Endothelial cell of umbilical vein (primary cell): ENCODE measurements around the gene BAG1. TPM values are rescaled to one million over a fixed set of nuclear protein-coding genes. Genes with fewer than 3 reads are reported as not detected.
A peak's percentile ranks its signal among the peaks of the same experiment; 100 is the strongest.

ENCODE experiments used
- BruUV-seq: library from RNA; stranded (reverse); fragments of 400-500 nt; replicated peaks from 2 replicates; lab custom pipeline; 2021; lab: Mats Ljungman, UMichigan
- CTCF ChIA-PET: fragments of 300-600, 350-600 bp; sonication (Branson Sonifier 250); formaldehyde crosslinking; loops from one replicate; lab custom pipeline; 2021; ENCODE audit warnings: antibody characterized with exemption, inconsistent platforms; lab: Charles Lee
- POLR2A ChIA-PET: fragments of 300-600, 350-600 bp; sonication (Branson Sonifier 250); formaldehyde crosslinking; loops from one replicate; lab custom pipeline; 2021; ENCODE audit warnings: antibody characterized with exemption, inconsistent platforms; lab: Charles Lee
- DNase-seq: peaks from one replicate; pipeline ENCODE4 v3.0.0-alpha.2; 2011; ENCODE audit warnings: low read depth, low spot score
- FAIRE-seq: peaks from 2 replicates; lab custom pipeline; 2011; peaks lifted over from hg19 to GRCh38; lab: Jason Lieb, UNC
- H2AFZ ChIP-seq: 2 replicates; pipeline ENCODE4 v1.6.0; 2012; ENCODE audit warnings: low read depth, low read length, control low read depth, inconsistent platforms
- H3K27ac ChIP-seq: 2 replicates; pipeline ENCODE4 v1.5.1; 2011; ENCODE audit warnings: low read depth, mild to moderate bottlenecking, control low read depth, low read length, moderate library complexity; ENCODE audit not compliant: insufficient read depth
- H3K27me3 ChIP-seq, 2 experiments: 2 replicates each; pipeline versions ENCODE4 v1.6.0 to v1.6.1; 2011; ENCODE audit warnings: low read length in 2 of 2, mixed read lengths in 1 of 2; ENCODE audit not compliant: control insufficient read depth in 2 of 2, insufficient read depth in 2 of 2
- H3K36me3 ChIP-seq, 2 experiments: 2 replicates in 1 of 2; 3 replicates in 1 of 2; pipeline ENCODE4 v1.5.1; 2011; ENCODE audit warnings: low read length in 2 of 2, mild to moderate bottlenecking in 1 of 2, moderate library complexity in 1 of 2; ENCODE audit not compliant: control insufficient read depth in 2 of 2, insufficient read depth in 2 of 2; ENCODE audit errors: extremely low read depth in 1 of 2
- H3K4me1 ChIP-seq: 3 replicates; pipeline ENCODE4 v1.5.1; 2011; ENCODE audit warnings: mild to moderate bottlenecking, low read length; ENCODE audit not compliant: control insufficient read depth, insufficient read depth; ENCODE audit errors: extremely low read depth
- H3K4me2 ChIP-seq: 2 replicates; pipeline ENCODE4 v1.6.1; 2011; ENCODE audit warnings: low read length, control low read depth, mixed read lengths; ENCODE audit not compliant: insufficient read depth
- H3K4me3 ChIP-seq, 3 experiments: fragments of 200-600 bp in 1 of 3; sonication (generic), shearing (Covaris generic) in 1 of 3; replicated peaks in 1 of 3; 2 replicates each; pipeline ENCODE4 v1.5.1; 2011 to 2016; ENCODE audit warnings: control low read depth in 3 of 3, low read length in 3 of 3, mild to moderate bottlenecking in 2 of 3, inconsistent platforms in 1 of 3, low read depth in 1 of 3, moderate library complexity in 1 of 3; ENCODE audit not compliant: insufficient read depth in 1 of 3
- H3K79me2 ChIP-seq: 2 replicates; pipeline ENCODE4 v1.6.0; 2012; ENCODE audit warnings: low read length, inconsistent platforms; ENCODE audit not compliant: control insufficient read depth, insufficient read depth
- H3K9ac ChIP-seq: replicated peaks from 2 replicates; pipeline ENCODE3; 2011; ENCODE audit warnings: low read length, control low read depth; ENCODE audit not compliant: insufficient read depth; ENCODE audit errors: extremely low read depth
- H3K9me1 ChIP-seq: replicated peaks from 3 replicates; pipeline ENCODE4 v1.6.0; 2011; ENCODE audit warnings: mild to moderate bottlenecking, low read length; ENCODE audit not compliant: control insufficient read depth, insufficient read depth; ENCODE audit errors: extremely low read depth
- H3K9me3 ChIP-seq: replicated peaks from 2 replicates; pipeline ENCODE4 v1.5.1; 2012; ENCODE audit warnings: low read length, inconsistent platforms; ENCODE audit not compliant: control insufficient read depth, insufficient read depth
- H4K20me1 ChIP-seq: replicated peaks from 2 replicates; pipeline ENCODE3; 2011; ENCODE audit warnings: mild to moderate bottlenecking, low read length; ENCODE audit not compliant: control insufficient read depth, insufficient read depth; ENCODE audit errors: extremely low read depth
- EZH2 ChIP-seq: IDR thresholded peaks from 2 replicates; pipeline ENCODE4 v1.6.1; 2012; ENCODE audit warnings: borderline replicate concordance, low read depth, mild to moderate bottlenecking, moderate library complexity, low read length, inconsistent platforms; ENCODE audit not compliant: severe bottlenecking
- FOS ChIP-seq: IDR thresholded peaks from 2 replicates; pipeline ENCODE4 v1.6.1; 2011; ENCODE audit warnings: mild to moderate bottlenecking, low read length, moderate library complexity, borderline replicate concordance; ENCODE audit not compliant: insufficient read depth
- GATA2 ChIP-seq: IDR thresholded peaks from 2 replicates; pipeline ENCODE4 v1.7.0; 2011; ENCODE audit warnings: low read depth, mild to moderate bottlenecking, moderate library complexity, mixed read lengths, low read length; ENCODE audit not compliant: insufficient read length, insufficient read depth
- JUN ChIP-seq: IDR thresholded peaks from 2 replicates; pipeline ENCODE4 v1.6.1; 2011; ENCODE audit warnings: borderline replicate concordance, low read depth; ENCODE audit not compliant: insufficient read length, insufficient read depth
- MYC ChIP-seq: IDR thresholded peaks from one replicate; pipeline ENCODE4 v1.6.1; 2011; ENCODE audit warnings: mild to moderate bottlenecking, low read depth, low read length
- POLR2A ChIP-seq: IDR thresholded peaks from 2 replicates; pipeline ENCODE4 v1.6.1; 2012; ENCODE audit warnings: low read depth, mild to moderate bottlenecking, control low read depth, low read length
- POLR2AphosphoS5 ChIP-seq: IDR thresholded peaks from 2 replicates; pipeline ENCODE4 v1.6.1; 2012; ENCODE audit warnings: low read depth, mild to moderate bottlenecking, control low read depth, low read length, moderate library complexity; ENCODE audit not compliant: insufficient read depth
- dilution Hi-C: fragments of 300-500 bp; cut with MboI; formaldehyde crosslinking; loops from one replicate; pipeline ENCODE4 v1.15.0; 2019; ENCODE audit warnings: low sequenced_read_pairs; ENCODE audit not compliant: extremely low pct_ligation_motif_present
- intact Hi-C: fragments of 100-400 bp; cut with micrococcal nuclease; formaldehyde crosslinking; loops from one replicate; pipeline ENCODE4 v1.10.0; 2022
- polyA plus RNA-seq, 4 experiments: library from polyadenylated mRNA; depleted of rRNA in 3 of 4; stranded (reverse) in 3 of 4; unstranded in 1 of 4; fragments of >200 nt; gene quantifications; 2 replicates each; pipeline versions ENCODE4 v1.2.1 to v1.2.3, GENCODE V29; 2011 to 2012; ENCODE audit warnings: missing spikeins in 1 of 4
- total RNA-seq: library from RNA; stranded (reverse); gene quantifications from 2 replicates; pipeline ENCODE4 v1.2.3, GENCODE V29; 2021
- TF ChIP-seq, protein P1 (sequence below): IDR thresholded peaks from 2 replicates; pipeline ENCODE4 v1.6.1; 2011; ENCODE audit not compliant: insufficient read depth, insufficient read length
- TF ChIP-seq, protein P2 (sequence below), 2 donors: IDR thresholded peaks; 1 replicate in 1 of 2; 2 replicates in 1 of 2; pipeline ENCODE4 v1.5.1; 2011; ENCODE audit warnings: low read length in 2 of 2, mild to moderate bottlenecking in 2 of 2, moderate library complexity in 2 of 2, control low read depth in 1 of 2, inconsistent platforms in 1 of 2, low read depth in 1 of 2; ENCODE audit not compliant: insufficient read depth in 1 of 2; ENCODE audit errors: extremely low read depth in 1 of 2

The BAG1 gene
- total and polyA plus RNA-seq, 2 donors (not counting 3 experiments of a cell fraction or from before 2014, with no cell fraction given): 44.6 to 87.4 TPM

DNA sequence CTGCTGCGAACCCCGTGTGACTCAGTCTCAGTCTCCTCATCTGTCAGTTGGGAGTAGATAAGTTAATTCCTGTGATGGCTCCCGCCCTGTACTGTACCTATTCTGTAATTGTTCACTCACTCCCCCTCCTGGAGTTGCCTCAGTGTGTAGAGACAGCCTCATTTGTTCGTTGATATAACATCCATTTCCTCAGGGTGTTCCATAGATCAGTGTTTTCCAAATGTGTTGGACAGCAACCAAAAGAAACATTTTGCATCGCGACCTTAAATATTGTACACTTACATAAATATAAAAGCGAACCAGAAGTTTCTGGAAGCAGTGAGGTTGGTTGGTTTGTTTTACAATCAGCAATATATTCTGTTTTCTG is 26.5 kb upstream of the BAG1 start:
- intact Hi-C loops: loop anchor here (2.0 kb wide), 2 partner anchors 30 to 38 kb away; no protein-coding TSS in a partner anchor
- CTCF ChIA-PET: interaction anchor here (1.5 to 2.8 kb wide), 4 partner anchors 19 to 176 kb away, joined by 3 to 31 read pairs (median 11); no protein-coding TSS in a partner anchor
- Histone ChIP-seq H3K4me3 (peak overlapping the region; percentile 6 to 79 (median 57)), H3K9me3 (no peaks in the 10 kb centered on the region), H3K4me2 (peak overlapping the region; percentile 85), H3K79me2 (peaks cover 38% of the 10 kb centered on the region), H3K9me1 (no peaks in the 10 kb centered on the region), H2AFZ (peak overlapping the region; percentile 49), H3K4me1 (peaks cover 13% of the 10 kb centered on the region), H3K27ac (peak overlapping the region; percentile 92), H3K27me3 (no peaks in the 10 kb centered on the region), H3K36me3 (peaks cover 2 to 10% of the 10 kb centered on the region in 2 experiments), H4K20me1 (no peaks in the 10 kb centered on the region), H3K9ac (peak overlapping the region; percentile 100)
- peak; percentile 83 for DNase-seq
- dilution Hi-C loops: no loop called here
- TF ChIP-seq EZH2 (no peak), POLR2AphosphoS5 (no peak), GATA2 (no peak), JUN (no peak), POLR2A (no peak), MYC (no peak), FOS (no peak)
- TF ChIP-seq, protein P1, sequence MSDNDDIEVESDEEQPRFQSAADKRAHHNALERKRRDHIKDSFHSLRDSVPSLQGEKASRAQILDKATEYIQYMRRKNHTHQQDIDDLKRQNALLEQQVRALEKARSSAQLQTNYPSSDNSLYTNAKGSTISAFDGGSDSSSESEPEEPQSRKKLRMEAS: no peak
- TF ChIP-seq, protein P2, sequence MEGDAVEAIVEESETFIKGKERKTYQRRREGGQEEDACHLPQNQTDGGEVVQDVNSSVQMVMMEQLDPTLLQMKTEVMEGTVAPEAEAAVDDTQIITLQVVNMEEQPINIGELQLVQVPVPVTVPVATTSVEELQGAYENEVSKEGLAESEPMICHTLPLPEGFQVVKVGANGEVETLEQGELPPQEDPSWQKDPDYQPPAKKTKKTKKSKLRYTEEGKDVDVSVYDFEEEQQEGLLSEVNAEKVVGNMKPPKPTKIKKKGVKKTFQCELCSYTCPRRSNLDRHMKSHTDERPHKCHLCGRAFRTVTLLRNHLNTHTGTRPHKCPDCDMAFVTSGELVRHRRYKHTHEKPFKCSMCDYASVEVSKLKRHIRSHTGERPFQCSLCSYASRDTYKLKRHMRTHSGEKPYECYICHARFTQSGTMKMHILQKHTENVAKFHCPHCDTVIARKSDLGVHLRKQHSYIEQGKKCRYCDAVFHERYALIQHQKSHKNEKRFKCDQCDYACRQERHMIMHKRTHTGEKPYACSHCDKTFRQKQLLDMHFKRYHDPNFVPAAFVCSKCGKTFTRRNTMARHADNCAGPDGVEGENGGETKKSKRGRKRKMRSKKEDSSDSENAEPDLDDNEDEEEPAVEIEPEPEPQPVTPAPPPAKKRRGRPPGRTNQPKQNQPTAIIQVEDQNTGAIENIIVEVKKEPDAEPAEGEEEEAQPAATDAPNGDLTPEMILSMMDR (IDR thresholded peaks at IDR 0.05; ENCODE audit: extremely low read depth in 1 of 2, insufficient read depth in 1 of 2, low read depth in 1 of 2, low read length in 2 of 2): no peak
- no TSS peak for BruUV-seq
- POLR2A ChIA-PET: interaction anchor here (1.4 to 1.6 kb wide), 3 partner anchors 27 to 266 kb away, joined by 4 to 10 read pairs (median 4); partner anchors contain the start of genes BAG1 and CHMP5
- no peak for FAIRE-seq
